ENCODE measurements around the gene KCNT1.

KCNT1 gene

DNA sequence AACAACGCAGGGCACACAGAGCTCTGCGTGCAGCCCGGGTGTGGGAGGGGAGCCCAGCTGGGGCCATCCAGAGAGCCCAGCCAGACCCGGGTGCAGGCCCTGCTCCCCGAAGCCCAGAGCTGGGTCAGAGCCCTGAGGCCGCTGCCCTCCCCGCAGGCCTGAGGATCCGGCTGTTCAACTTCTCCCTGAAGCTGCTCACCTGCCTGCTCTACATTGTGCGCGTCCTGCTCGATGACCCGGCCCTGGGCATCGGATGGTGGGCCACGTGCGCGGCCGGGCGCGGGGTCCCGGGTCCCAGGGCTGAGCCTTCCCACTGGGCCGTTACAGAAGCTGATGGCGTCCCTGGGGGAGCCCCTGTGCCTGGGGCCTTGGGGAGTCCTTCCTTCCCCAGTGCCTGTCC lies 48.8 kb downstream of the KCNT1 start:
- Histone ChIP-seq H3K9ac (ENCODE audit: low read length) (no peak overlapping the region), H3K9me3 (ENCODE audit: insufficient read depth, low read length) (no peaks in the 10 kb centered on the region), H3K79me2 (ENCODE audit: insufficient read depth, low read length) (no peaks in the 10 kb centered on the region), H3K36me3 (ENCODE audit: low read length) (no peaks in the 10 kb centered on the region), H3K27me3 (ENCODE audit: low read length) (no peaks in the 10 kb centered on the region), H3F3A (ENCODE audit: insufficient read depth) (no peaks in the 10 kb centered on the region), H3K4me2 (ENCODE audit: low read depth, low read length, poor library complexity, severe bottlenecking) (no peak overlapping the region), H2AFZ (ENCODE audit: low read depth, low read length, severe bottlenecking) (no peak overlapping the region), H3K27ac (ENCODE audit: low read depth, low read length) (no peak overlapping the region), H3K4me3 (ENCODE audit: insufficient read depth, low read length, poor library complexity, severe bottlenecking) (no peak overlapping the region), H4K20me1 (ENCODE audit: low read depth, low read length) (no peaks in the 10 kb centered on the region), H3K9me2 (replicated peaks; ENCODE audit: insufficient read depth, low read length) (no peaks in the 10 kb centered on the region)
- no peak for TF ChIP-seq EZH2phosphoT487 (conservative IDR thresholded peaks at IDR 0.05; ENCODE audit: low read length)

DNA sequence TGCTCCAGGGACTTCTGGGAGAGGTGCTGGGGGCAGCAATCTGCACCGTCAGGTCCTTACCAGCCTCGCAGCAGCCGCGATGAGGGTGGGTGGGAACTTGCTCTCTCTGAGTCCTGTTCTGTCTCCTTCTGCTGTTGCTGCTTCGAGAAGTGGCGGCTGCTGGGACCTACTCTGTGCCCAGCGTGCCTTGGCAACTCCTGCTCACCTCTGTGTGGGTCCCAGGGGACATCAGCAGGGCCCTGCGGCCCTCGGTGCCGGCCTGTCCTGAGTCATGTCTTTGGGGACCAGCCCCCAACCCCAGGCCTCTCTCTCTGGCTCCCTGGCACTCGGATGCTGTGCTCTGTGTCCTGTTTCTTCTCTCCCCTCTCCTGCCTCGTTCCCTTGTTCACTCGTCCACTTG lies 49.5 kb downstream of the KCNT1 start:
- H3K36me3 ChIP-seq (ENCODE audit: low read length): no peaks in the 10 kb centered on the region
- no peaks in the 10 kb centered on the region for H3K27me3 ChIP-seq (ENCODE audit: low read length)
- H3K79me2 ChIP-seq (ENCODE audit: insufficient read depth, low read length): no peaks in the 10 kb centered on the region
- H3K9me2 ChIP-seq (replicated peaks; ENCODE audit: insufficient read depth, low read length): no peaks in the 10 kb centered on the region
- H3K27ac ChIP-seq (ENCODE audit: low read depth, low read length): no peak overlapping the region
- H3K4me3 ChIP-seq (ENCODE audit: insufficient read depth, low read length, poor library complexity, severe bottlenecking): no peak overlapping the region
- no peaks in the 10 kb centered on the region for H4K20me1 ChIP-seq (ENCODE audit: low read depth, low read length)
- TF ChIP-seq, protein P1, sequence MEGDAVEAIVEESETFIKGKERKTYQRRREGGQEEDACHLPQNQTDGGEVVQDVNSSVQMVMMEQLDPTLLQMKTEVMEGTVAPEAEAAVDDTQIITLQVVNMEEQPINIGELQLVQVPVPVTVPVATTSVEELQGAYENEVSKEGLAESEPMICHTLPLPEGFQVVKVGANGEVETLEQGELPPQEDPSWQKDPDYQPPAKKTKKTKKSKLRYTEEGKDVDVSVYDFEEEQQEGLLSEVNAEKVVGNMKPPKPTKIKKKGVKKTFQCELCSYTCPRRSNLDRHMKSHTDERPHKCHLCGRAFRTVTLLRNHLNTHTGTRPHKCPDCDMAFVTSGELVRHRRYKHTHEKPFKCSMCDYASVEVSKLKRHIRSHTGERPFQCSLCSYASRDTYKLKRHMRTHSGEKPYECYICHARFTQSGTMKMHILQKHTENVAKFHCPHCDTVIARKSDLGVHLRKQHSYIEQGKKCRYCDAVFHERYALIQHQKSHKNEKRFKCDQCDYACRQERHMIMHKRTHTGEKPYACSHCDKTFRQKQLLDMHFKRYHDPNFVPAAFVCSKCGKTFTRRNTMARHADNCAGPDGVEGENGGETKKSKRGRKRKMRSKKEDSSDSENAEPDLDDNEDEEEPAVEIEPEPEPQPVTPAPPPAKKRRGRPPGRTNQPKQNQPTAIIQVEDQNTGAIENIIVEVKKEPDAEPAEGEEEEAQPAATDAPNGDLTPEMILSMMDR (IDR thresholded peaks at IDR 0.05; ENCODE audit: insufficient read depth, low read length, poor library complexity, severe bottlenecking): no peak
- no peak for TF ChIP-seq EZH2phosphoT487 (conservative IDR thresholded peaks at IDR 0.05; ENCODE audit: low read length)
- H3K9me3 ChIP-seq (ENCODE audit: insufficient read depth, low read length): no peaks in the 10 kb centered on the region
- no peaks in the 10 kb centered on the region for H3F3A ChIP-seq (ENCODE audit: insufficient read depth)
- H2AFZ ChIP-seq (ENCODE audit: low read depth, low read length, severe bottlenecking): no peak overlapping the region
- H3K4me2 ChIP-seq (ENCODE audit: low read depth, low read length, poor library complexity, severe bottlenecking): no peak overlapping the region
- no peak overlapping the region for H3K9ac ChIP-seq (ENCODE audit: low read length)

DNA sequence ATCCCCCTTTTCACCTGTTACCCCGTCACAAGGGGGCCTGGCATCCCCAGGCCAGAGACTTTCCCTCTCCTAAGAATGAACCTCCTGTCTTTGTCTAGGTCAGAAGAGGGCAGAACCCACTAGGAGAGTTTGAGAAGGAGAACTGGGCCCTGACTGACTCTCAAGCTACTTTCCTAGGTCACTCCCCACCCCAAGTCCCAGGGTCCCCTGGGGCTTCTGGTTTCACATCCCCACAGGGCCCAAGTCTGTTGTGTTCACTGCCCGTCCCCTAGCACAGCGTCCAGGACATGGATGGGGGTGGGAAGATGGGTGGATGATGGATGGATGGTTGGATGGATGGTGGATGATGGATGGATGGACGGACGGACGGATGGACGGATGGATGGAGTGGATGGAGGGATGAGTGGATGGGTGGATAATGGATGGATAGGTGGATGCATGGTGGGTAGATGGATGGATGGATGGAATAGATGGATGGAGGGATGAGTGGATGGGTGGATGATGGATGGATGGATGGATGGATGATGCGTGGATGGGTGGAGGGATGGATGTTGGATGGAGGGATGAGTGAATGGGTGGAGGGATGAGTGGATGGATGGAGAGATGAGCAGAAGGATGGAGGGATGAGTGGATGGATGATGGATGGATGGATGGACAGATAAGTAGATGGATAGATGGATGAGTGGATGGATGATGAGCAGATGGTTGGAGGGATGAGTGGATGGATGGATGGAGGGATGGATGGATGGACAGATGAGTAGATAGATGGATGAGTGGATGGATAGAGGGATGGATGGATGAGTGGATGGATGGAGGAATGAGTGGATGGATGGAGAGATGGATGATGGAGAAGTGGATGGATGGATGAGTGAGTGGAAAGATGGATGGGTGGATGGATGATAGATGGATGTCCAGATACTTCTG lies 50.6 kb downstream of the KCNT1 start:
- H3K4me3 ChIP-seq (ENCODE audit: insufficient read depth, low read length, poor library complexity, severe bottlenecking): no peak overlapping the region
- H2AFZ ChIP-seq (ENCODE audit: low read depth, low read length, severe bottlenecking): no peak overlapping the region
- H3K9me2 ChIP-seq (replicated peaks; ENCODE audit: insufficient read depth, low read length): no peaks in the 10 kb centered on the region
- no peaks in the 10 kb centered on the region for H3K36me3 ChIP-seq (ENCODE audit: low read length)
- TF ChIP-seq EZH2phosphoT487 (conservative IDR thresholded peaks at IDR 0.05; ENCODE audit: low read length): no peak
- TF ChIP-seq, protein P1 (IDR thresholded peaks at IDR 0.05; ENCODE audit: insufficient read depth, low read length, poor library complexity, severe bottlenecking): no peak
- no peaks in the 10 kb centered on the region for H4K20me1 ChIP-seq (ENCODE audit: low read depth, low read length)
- no peaks in the 10 kb centered on the region for H3K79me2 ChIP-seq (ENCODE audit: insufficient read depth, low read length)
- H3K4me2 ChIP-seq (ENCODE audit: low read depth, low read length, poor library complexity, severe bottlenecking): no peak overlapping the region
- no peaks in the 10 kb centered on the region for H3K9me3 ChIP-seq (ENCODE audit: insufficient read depth, low read length)
- H3K9ac ChIP-seq (ENCODE audit: low read length): no peak overlapping the region
- no peaks in the 10 kb centered on the region for H3F3A ChIP-seq (ENCODE audit: insufficient read depth)
- no peak overlapping the region for H3K27ac ChIP-seq (ENCODE audit: low read depth, low read length)
- no peaks in the 10 kb centered on the region for H3K27me3 ChIP-seq (ENCODE audit: low read length)
